Erythroblast (primary cell): ENCODE measurements around the gene GAK.

ENCODE experiments used
- GATA1 ChIP-seq: IDR thresholded peaks from 2 replicates; pipeline ENCODE4 v1.6.1; 2011; ENCODE audit warnings: low read depth, mild to moderate bottlenecking, control low read depth, low read length, moderate library complexity
- POLR2A ChIP-seq: IDR thresholded peaks from 2 replicates; pipeline ENCODE4 v1.6.1; 2011; ENCODE audit warnings: mild to moderate bottlenecking, low read length

GRCh38 chr4:814312-814850 lies 117.7 kb downstream of the GAK start:
- TF ChIP-seq POLR2A (no peak), GATA1 (no peak)
